Vagina (tissue), 2 donors: ENCODE measurements around the gene SVOP.

ENCODE experiments used
- POLR2A ChIP-seq, 2 donors: fragments of 450-650 bp; IDR thresholded peaks; one replicate each; pipeline ENCODE4 v1.6.1; 2017; ENCODE audit warnings: antibody characterized with exemption in 2 of 2, mild to moderate bottlenecking in 2 of 2, moderate library complexity in 2 of 2
- POLR2AphosphoS5 ChIP-seq, 2 donors: sonication (generic); formaldehyde crosslinking; IDR thresholded peaks; one replicate each; pipeline ENCODE4 v1.9.0; 2017; ENCODE audit warnings: antibody characterized with exemption in 2 of 2, mild to moderate bottlenecking in 2 of 2, low read depth in 1 of 2; ENCODE audit not compliant: insufficient read depth in 1 of 2
- TF ChIP-seq, protein P1 (sequence below), 3 experiments: fragments of 450-650 bp in 2 of 3; fragments of 200-600 bp in 1 of 3; sonication (generic) in 1 of 3; IDR thresholded peaks; one replicate each; pipeline ENCODE4 v1.5.1; 2017 to 2019; ENCODE audit warnings: antibody characterized with exemption in 3 of 3, mild to moderate bottlenecking in 2 of 3, moderate library complexity in 2 of 3

DNA sequence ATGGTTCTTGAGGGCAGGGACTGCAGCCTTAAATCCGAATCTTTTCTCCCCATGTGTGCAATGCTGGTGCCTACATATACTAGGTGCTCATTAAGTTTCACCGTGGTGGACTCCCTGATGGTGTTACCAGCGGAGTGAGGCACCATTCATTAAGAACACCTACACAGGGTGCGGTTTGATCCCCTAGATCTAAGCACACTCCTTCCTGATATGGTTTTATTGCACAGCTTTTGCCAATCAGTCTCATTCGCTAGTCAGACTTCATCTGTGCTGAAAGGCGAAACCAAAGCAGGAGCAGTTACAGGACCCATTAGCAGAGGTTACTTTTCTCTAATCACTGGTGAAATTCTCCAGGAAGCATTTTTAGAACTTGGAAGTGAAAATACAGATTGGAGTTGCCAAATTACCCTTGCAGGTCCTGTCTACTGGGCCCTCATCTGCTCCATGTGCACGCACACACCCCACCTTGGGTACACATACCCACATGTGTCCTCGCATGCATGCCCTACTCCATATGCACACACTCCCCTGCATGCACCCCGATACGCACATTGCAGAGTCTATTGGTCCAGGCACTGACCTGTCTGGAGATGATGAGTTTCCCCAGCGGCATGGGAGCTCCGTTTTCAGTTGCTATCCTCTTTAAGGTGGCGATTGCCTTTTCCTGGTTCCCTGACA lies 82.5 kb downstream of the SVOP start:
- TF ChIP-seq, protein P1, sequence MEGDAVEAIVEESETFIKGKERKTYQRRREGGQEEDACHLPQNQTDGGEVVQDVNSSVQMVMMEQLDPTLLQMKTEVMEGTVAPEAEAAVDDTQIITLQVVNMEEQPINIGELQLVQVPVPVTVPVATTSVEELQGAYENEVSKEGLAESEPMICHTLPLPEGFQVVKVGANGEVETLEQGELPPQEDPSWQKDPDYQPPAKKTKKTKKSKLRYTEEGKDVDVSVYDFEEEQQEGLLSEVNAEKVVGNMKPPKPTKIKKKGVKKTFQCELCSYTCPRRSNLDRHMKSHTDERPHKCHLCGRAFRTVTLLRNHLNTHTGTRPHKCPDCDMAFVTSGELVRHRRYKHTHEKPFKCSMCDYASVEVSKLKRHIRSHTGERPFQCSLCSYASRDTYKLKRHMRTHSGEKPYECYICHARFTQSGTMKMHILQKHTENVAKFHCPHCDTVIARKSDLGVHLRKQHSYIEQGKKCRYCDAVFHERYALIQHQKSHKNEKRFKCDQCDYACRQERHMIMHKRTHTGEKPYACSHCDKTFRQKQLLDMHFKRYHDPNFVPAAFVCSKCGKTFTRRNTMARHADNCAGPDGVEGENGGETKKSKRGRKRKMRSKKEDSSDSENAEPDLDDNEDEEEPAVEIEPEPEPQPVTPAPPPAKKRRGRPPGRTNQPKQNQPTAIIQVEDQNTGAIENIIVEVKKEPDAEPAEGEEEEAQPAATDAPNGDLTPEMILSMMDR (IDR thresholded peaks at IDR 0.05): no peak
- TF ChIP-seq POLR2AphosphoS5 (IDR thresholded peaks at IDR 0.05; ENCODE audit: insufficient read depth in 1 of 2, low read depth in 1 of 2): no peak
- no peak for TF ChIP-seq POLR2A (IDR thresholded peaks at IDR 0.05)
